ENCODE measurements around the gene MAPRE2. TPM values are rescaled to one million over a fixed set of nuclear protein-coding genes. Genes with fewer than 3 reads are reported as not detected.

The MAPRE2 gene
- total RNA-seq, 1 experiment from 2014 or later, result 29.4 TPM

- Histone ChIP-seq H3K56ac (ENCODE audit: insufficient read length, low read depth, low read length) (no peak overlapping the region), H3K4me1 (ENCODE audit: insufficient read depth, low read length) (no peaks in the 10 kb centered on the region), H2BK120ac (ENCODE audit: low read depth, low read length, poor library complexity, severe bottlenecking) (no peak overlapping the region), H3K4me2 (ENCODE audit: insufficient read depth, insufficient read length, low read length) (no peak overlapping the region), H3K23ac (ENCODE audit: insufficient read length, low read depth, low read length) (no peak overlapping the region), H3K4ac (ENCODE audit: low read depth, low read length) (no peak overlapping the region), H3K79me2 (ENCODE audit: insufficient read depth, low read length) (no peaks in the 10 kb centered on the region), H2AK5ac (ENCODE audit: insufficient read length, low read length) (no peak overlapping the region), H3K9ac (ENCODE audit: extremely low read depth, insufficient read length, low read length) (no peak overlapping the region), H3K27me3 (ENCODE audit: insufficient read depth, low read length) (no peaks in the 10 kb centered on the region), H4K8ac (replicated peaks; ENCODE audit: insufficient read length, low read depth, low read length) (no peak overlapping the region), H2BK12ac (ENCODE audit: insufficient read length, low read depth, low read length) (no peak overlapping the region), H3K9me3 (ENCODE audit: control insufficient read depth, low read depth, low read length) (no peaks in the 10 kb centered on the region), H4K20me1 (ENCODE audit: control insufficient read depth, insufficient read depth, insufficient read length) (no peaks in the 10 kb centered on the region), H3K27ac (ENCODE audit: insufficient read length, low read depth, low read length) (no peak overlapping the region), H2BK5ac (ENCODE audit: insufficient read length, low read length) (no peak overlapping the region), H4K5ac (ENCODE audit: insufficient read length, low read depth, low read length) (no peak overlapping the region), H2BK15ac (ENCODE audit: low read depth, low read length) (no peak overlapping the region), H3K79me1 (ENCODE audit: insufficient read depth, low read depth, low read length, poor library complexity, severe bottlenecking) (no peaks in the 10 kb centered on the region), H3K23me2 (ENCODE audit: insufficient read length, low read depth, low read length, poor library complexity, severe bottlenecking) (no peaks in the 10 kb centered on the region), H2BK20ac (ENCODE audit: low read depth, low read length, poor library complexity, severe bottlenecking) (no peak overlapping the region), H3T11ph (ENCODE audit: low read length) (no peak overlapping the region), H4K91ac (ENCODE audit: insufficient read length, low read depth, low read length) (no peak overlapping the region), H3K18ac (ENCODE audit: insufficient read length, low read depth, low read length) (no peak overlapping the region), H2AFZ (ENCODE audit: low read length) (no peak overlapping the region), H3K14ac (ENCODE audit: insufficient read depth, low read length) (no peak overlapping the region)
- DNase-seq, result no peak
- peaks cover 0 to 11% (median 4%) of the 10 kb centered on the region in 3 experiments; a peak in 5 of 7 replicates for H3K36me3 Mint-ChIP-seq (ENCODE audit: insufficient read depth in 1 of 3, low read depth in 3 of 3)
- peaks cover 11 to 13% of the 10 kb centered on the region in 2 experiments; a peak in 2 of 5 replicates for H3K9me3 Mint-ChIP-seq
- H3K27ac Mint-ChIP-seq, result no peak overlapping the region
- no peak for TF ChIP-seq CTCF (conservative IDR thresholded peaks at IDR 0.05)
- peaks cover 2% of the 10 kb centered on the region; the same call in 1 of the 2 replicates for H3K27me3 Mint-ChIP-seq (ENCODE audit: low read depth)
- no peak overlapping the region for H3K4me3 Mint-ChIP-seq
- WGBS (ENCODE audit: extremely low coverage, insufficient read length, low lambda C conversion rate), result no CpG with 5 or more reads among the region's 4 CpGs
- H3K4me1 Mint-ChIP-seq, result peaks cover 25 to 31% of the 10 kb centered on the region in 2 experiments
Measured at GRCh38 chr18:34998661-34999060, 42.6 kb upstream of the MAPRE2 start.

Data from H9 (cell line).